NT2/D1 (cell line): ENCODE measurements around the gene ADGRG3.

Experiments used
- DNase-seq: peaks from one replicate; pipeline ENCODE4 v3.0.0-alpha.2; 2011; ENCODE audit warnings: low read depth, low spot score
- H3K27me3 ChIP-seq: 2 replicates; pipeline ENCODE4 v1.6.0; 2011; ENCODE audit warnings: mild to moderate bottlenecking; ENCODE audit not compliant: insufficient read length, insufficient read depth
- H3K36me3 ChIP-seq: 2 replicates; pipeline ENCODE4 v1.6.1; 2011; ENCODE audit warnings: mild to moderate bottlenecking, low read length, mixed read lengths; ENCODE audit not compliant: insufficient read depth, insufficient read length
- H3K4me1 ChIP-seq: 2 replicates; pipeline ENCODE4 v1.5.1; 2011; ENCODE audit not compliant: insufficient read depth, insufficient read length
- H3K4me3 ChIP-seq: 2 replicates; pipeline ENCODE4 v1.5.1; 2011; ENCODE audit warnings: low read depth; ENCODE audit not compliant: insufficient read length
- H3K9ac ChIP-seq: 2 replicates; pipeline ENCODE4 v1.6.0; 2011; ENCODE audit warnings: low read depth; ENCODE audit not compliant: insufficient read length
- H3K9me3 ChIP-seq: 2 replicates; pipeline ENCODE4 v1.5.1; 2011; ENCODE audit warnings: mild to moderate bottlenecking, low read length; ENCODE audit not compliant: insufficient read depth
- SUZ12 ChIP-seq: IDR thresholded peaks from 2 replicates; pipeline ENCODE4 v1.6.1; 2011; ENCODE audit not compliant: insufficient read length, insufficient read depth; ENCODE audit errors: extremely low read depth
- YY1 ChIP-seq: IDR thresholded peaks from 2 replicates; pipeline ENCODE4 v1.6.1; 2011; ENCODE audit not compliant: insufficient read length, insufficient read depth
- ZNF274 ChIP-seq: IDR thresholded peaks from 2 replicates; pipeline ENCODE4 v1.6.1; 2011; ENCODE audit warnings: mild to moderate bottlenecking, low read depth, low read length

Gene ADGRG3

DNA sequence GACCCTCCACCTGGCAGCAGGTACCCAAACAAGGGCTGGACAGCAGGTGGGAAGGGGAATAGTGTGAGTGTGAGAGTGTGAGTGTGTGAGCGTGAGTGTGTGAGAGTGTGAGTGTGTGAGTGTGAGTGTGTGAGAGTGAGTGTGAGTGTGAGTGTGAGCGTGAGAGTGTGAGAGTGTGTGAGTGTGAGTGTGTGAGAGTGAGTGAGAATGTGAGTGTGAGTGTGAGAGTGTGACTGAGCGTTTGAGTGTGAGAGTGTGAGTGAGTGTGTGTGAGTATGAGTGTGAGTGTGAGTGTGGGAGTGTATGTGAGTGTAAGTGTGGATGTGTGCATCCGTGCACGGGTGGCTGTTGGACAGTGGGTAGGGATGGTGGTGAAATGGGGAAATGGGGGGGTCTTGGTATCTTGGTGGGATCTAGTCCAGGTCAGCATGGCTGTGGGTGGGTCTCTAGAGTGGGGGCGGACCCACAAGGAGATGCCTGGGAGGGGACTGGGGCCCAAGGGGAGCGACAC, 39.3 kb upstream of the ADGRG3 start:
- Histone ChIP-seq H3K27me3 (no peaks in the 10 kb centered on the region), H3K9ac (peak overlapping the region; percentile 78), H3K9me3 (no peaks in the 10 kb centered on the region), H3K4me3 (peak overlapping the region; percentile 31), H3K4me1 (peaks cover 65% of the 10 kb centered on the region), H3K36me3 (no peaks in the 10 kb centered on the region)
- no peak for DNase-seq
- no peak for TF ChIP-seq SUZ12
- TF ChIP-seq YY1, result no peak
- no peak for TF ChIP-seq ZNF274

DNA sequence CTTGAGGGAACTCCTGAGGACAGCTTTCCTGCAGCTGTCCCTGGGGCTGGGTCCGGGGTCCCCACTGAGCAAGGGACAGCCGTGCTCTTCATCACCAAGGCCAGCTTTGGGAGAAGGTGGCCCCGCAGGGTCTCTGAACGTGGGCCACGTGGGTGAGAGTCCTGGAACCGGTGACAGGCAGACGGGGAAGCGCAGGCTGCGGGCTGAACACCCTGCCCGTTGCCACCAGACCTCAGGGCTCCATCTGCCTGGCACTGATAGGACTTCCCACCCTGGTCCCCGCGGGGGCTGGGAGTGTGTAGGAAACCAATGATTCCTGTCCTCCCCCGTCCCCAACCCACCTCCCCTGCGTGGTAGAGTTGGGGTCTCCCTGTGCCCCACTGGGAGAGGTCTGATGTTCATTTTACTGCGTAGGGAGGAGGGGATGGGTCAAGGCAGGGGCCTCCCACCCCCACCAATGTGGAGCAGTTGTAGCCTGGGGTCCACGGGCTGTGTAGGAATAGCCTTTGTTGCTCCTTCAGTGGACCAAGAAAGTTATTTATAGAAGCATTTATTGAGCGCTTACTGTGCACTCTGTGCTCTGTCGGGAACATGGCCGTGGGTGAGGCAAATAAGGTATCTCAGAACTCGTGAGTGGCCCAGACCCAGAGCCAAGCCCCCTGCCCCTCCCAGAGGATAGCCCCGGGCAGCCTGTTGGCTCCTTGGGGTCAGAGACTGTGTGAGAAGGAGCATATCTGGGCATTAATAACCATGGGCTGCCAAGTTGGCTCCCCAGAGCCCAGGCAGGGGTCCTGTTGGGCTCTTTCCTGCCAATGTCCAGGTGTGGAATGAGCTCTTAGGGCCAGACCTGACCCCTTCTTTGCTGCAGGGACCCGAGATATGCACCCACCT, 38.3 kb upstream of the ADGRG3 start:
- no peaks in the 10 kb centered on the region for H3K36me3 ChIP-seq
- H3K9me3 ChIP-seq, result no peaks in the 10 kb centered on the region
- DNase-seq, result no peak
- H3K9ac ChIP-seq, result peak overlapping the region; percentile 18
- H3K27me3 ChIP-seq, result no peaks in the 10 kb centered on the region
- peaks cover 62% of the 10 kb centered on the region for H3K4me1 ChIP-seq
- no peak overlapping the region for H3K4me3 ChIP-seq
- no peak for TF ChIP-seq SUZ12
- no peak for TF ChIP-seq YY1
- no peak for TF ChIP-seq ZNF274

DNA sequence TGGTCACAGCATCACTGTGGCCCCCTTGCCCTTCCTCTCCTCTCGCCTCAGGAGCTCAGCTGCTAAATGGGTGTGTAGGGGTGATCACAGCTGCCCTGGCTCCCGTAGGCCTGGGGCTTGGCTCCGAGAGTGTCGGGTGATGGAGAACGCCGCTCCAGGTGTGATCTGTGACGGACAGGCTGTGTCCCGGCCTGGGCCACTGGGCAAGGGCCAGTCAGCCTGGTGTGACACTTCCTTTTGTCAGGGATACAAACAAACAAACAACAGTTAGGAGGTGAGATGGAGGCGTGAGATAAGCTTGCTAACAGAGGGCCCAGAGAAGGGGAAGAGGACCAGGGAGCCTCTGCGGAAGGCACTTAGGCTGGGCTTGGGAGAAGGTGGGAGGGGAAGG, 37.7 kb upstream of the ADGRG3 start:
- H3K27me3 ChIP-seq, result no peaks in the 10 kb centered on the region
- TF ChIP-seq SUZ12, result no peak
- TF ChIP-seq ZNF274, result no peak
- no peak for TF ChIP-seq YY1
- no peak for DNase-seq
- H3K9ac ChIP-seq, result peak overlapping the region; percentile 5
- no peak overlapping the region for H3K4me3 ChIP-seq
- H3K9me3 ChIP-seq, result no peaks in the 10 kb centered on the region
- peaks cover 63% of the 10 kb centered on the region for H3K4me1 ChIP-seq
- no peaks in the 10 kb centered on the region for H3K36me3 ChIP-seq

DNA sequence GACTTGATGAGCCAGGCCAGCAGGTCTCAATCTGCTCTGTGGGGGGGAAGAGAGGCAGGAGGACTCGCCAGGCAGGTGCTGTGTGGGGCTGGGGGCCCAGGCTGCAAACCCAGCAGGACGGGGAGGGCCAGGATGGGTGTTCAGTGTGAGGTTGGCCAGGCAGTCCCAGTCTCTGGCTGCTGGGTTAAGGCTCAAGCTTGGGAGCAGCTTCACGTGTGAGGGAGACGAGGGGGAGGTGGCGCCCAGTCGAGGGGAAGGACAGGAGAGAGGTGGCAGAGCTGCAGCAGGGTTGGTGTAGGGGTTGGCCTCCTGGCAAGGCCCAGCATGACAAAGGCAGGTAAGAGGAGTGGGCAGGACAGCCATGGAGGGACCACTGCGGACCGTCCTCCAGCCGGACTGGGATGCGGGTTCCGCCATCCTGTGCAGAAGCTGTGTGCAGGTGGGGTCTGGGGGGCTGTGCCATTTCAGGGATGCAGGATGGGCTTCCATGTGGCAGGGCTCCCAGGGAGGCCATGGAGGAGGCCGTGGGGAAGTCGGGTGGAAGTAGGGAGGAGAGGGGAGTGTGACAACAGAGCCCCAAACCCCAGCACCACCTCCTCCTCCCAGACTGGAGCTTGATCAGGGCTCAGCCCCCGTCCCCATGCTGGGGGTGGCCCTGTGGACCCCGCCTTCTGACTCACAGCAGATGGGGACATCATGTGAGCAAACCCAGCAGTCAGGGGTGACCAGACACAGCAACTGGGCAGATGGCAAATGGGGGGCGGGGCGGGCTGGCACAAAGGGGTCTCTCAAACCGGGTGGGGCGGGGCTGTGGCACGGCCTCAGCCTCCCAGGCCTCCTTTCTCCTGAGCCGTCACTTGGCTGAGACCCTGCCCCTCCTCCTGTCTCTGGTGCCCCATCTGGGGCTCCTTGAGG, 36.9 kb upstream of the ADGRG3 start:
- Histone ChIP-seq H3K4me1 (peaks cover 65% of the 10 kb centered on the region), H3K27me3 (no peaks in the 10 kb centered on the region), H3K36me3 (no peaks in the 10 kb centered on the region), H3K4me3 (no peak overlapping the region), H3K9ac (no peak overlapping the region), H3K9me3 (no peaks in the 10 kb centered on the region)
- no peak for TF ChIP-seq SUZ12
- TF ChIP-seq YY1, result no peak
- no peak for TF ChIP-seq ZNF274
- no peak for DNase-seq

DNA sequence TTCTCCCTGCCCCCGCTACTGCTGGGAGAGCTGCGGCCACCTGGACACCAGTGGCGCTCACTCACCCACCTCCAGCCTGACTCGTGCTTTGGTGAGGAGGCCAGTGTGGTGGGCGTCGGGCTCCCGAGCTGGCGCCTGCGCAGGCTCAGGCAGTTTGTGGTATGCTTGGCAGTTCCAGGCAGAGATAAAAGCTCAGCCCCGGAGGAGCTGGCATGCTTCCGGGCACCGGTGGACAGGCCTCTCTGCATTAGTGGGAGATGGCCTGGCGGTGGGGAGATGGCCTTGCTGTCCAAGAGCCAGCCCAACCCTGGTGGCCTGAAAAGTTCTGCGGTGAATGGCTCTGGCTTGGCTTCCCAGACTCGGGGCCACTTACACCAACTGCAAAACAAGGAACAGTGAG, 35.5 kb upstream of the ADGRG3 start:
- Histone ChIP-seq H3K9ac (no peak overlapping the region), H3K4me1 (peaks cover 61% of the 10 kb centered on the region), H3K9me3 (no peaks in the 10 kb centered on the region), H3K27me3 (no peaks in the 10 kb centered on the region), H3K36me3 (no peaks in the 10 kb centered on the region), H3K4me3 (no peak overlapping the region)
- no peak for TF ChIP-seq YY1
- no peak for TF ChIP-seq SUZ12
- TF ChIP-seq ZNF274, result no peak
- DNase-seq, result no peak

DNA sequence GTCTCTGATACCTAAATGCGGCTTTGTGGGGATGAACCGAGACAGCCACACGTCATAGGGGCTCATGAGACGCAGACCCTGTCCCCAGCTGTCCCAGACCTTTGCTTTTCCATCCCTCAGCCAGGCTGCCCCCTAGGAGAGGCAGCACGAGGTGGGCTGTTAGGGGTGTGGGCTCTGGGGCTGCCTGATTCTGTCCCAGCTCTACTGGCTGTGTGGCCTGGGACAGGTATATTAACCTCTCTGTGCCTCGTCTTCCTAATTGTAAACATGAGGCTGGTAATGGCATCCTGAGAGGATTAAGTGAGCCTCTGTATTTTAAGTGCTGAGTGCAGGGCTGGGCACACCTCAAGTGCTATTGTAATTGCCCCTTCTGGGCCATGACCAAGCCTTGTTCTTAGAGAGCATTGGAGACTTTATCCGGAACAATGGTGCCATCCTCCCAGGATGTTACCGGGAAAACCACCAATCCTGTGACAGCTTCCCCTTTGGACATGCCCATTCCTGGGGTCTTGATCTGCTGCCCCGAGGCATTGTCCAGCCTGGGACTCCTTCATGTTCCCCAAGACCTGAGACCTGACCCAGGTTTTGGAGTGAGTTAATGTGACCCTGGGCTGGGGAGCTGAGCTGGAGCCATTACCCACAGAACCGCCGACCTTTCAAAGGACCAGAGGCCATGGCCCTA, 34.6 kb upstream of the ADGRG3 start:
- Histone ChIP-seq H3K9ac (no peak overlapping the region), H3K4me1 (peaks cover 58% of the 10 kb centered on the region), H3K9me3 (no peaks in the 10 kb centered on the region), H3K4me3 (no peak overlapping the region), H3K36me3 (no peaks in the 10 kb centered on the region), H3K27me3 (no peaks in the 10 kb centered on the region)
- no peak for DNase-seq
- TF ChIP-seq SUZ12 (no peak), YY1 (no peak), ZNF274 (no peak)

DNA sequence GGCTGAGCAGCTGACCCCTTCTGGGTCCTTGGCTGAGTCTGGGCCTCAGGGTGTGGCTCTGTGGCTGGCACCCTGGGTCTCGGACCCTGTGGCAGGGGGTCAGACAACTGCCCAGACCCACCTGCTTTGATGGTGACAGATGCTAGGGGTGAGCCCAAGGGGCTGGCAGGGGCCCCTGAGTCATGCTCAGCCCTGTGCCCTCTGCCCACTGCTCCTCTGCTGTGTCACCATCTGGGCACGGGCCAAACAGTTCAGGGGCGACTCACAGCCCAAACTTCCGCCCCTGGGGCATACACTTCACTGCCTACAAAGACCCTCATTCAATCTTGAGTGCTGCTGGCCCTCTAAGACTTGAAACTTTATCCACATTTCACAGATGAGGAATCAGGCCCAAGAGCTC, 33.9 kb upstream of the ADGRG3 start:
- TF ChIP-seq YY1 (no peak), SUZ12 (no peak), ZNF274 (no peak)
- no peak for DNase-seq
- no peaks in the 10 kb centered on the region for H3K9me3 ChIP-seq
- no peak overlapping the region for H3K4me3 ChIP-seq
- no peaks in the 10 kb centered on the region for H3K27me3 ChIP-seq
- no peak overlapping the region for H3K9ac ChIP-seq
- peaks cover 52% of the 10 kb centered on the region for H3K4me1 ChIP-seq
- H3K36me3 ChIP-seq, result no peaks in the 10 kb centered on the region
